UCSD-AML1 (cell line): ENCODE measurements around the gene CDH23.

Experiments
- DNase-seq: peaks from one replicate; lab custom pipeline; 2025; ENCODE audit not compliant: unreplicated experiment; lab: John Stamatoyannopoulos, UW

The CDH23 gene

DNA sequence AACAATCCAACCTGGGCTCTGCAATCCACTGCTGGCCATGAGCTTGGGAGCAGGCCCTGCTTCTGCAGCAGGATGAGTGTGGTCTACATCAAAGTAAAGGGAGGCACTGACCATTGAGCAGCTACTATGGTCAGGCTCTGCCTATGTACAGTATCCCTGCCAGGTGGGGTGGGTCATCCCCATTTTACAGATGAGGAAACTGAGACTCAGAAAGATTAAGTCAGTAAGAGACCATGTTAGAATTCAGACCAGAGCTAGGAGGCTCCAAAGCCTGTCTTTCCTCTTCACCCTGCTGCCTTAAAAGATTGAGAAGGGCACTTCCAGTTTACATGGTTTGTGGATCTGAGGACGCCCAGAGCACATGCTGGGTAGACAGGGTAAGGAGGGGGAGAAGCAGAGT is 27.1 kb upstream of the CDH23 start:
- DNase-seq = no peak

DNA sequence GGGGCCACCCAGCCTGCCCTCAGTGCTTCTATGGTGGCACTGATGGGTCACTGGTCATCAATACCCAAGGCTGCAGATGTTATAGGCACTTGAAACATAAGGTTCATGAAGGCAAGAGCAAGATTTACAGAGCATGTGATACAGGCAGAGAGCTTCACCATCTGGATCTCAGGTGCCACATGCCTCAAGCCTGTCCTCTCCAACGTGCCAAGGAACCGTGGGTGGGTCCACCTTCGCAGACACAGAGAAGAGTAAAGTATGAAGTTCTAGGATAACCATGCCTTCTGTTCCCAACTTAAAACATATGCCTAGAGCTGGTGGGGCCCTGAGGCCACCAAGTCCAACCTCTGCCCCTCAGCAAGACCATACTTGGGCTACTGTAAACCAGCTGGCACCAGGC is 26.7 kb upstream of the CDH23 start:
- DNase-seq = no peak

GRCh38 chr10:71371750-71372166 is 25.0 kb upstream of the CDH23 start:
- peak; percentile 39 for DNase-seq

DNA sequence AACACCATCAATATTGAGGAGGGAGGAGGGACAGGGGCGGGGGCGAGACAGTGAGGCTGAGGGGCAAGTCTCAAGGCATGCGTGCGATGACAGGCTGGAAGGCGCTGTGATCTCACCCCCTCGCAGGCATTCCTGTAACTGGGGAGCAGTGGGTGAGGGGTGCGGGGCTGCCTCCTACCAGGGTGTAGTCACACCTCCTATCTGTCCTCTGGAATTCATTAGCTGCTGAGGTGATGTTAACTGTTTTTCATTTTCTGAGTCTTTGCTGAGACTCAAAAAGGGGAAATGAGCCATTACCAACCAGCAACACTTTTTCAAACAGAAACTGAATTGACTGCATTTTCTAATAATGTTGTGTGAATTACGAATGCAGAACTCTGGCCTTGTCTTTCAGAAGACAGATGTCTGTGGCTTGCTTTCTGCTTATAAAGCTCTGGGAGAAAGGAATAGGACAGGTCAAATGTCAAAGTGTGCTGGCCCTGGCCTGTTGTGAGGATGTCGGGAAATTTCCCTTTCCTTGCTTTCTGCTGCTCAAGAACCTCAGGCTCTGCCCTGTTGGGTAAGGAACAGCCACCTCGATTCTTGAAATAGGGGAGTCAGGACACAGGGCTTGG is 23.7 kb upstream of the CDH23 start:
- no peak for DNase-seq

- no peak for DNase-seq
Measured at GRCh38 chr10:71374481-71375233, 22.1 kb upstream of the CDH23 start.

DNA sequence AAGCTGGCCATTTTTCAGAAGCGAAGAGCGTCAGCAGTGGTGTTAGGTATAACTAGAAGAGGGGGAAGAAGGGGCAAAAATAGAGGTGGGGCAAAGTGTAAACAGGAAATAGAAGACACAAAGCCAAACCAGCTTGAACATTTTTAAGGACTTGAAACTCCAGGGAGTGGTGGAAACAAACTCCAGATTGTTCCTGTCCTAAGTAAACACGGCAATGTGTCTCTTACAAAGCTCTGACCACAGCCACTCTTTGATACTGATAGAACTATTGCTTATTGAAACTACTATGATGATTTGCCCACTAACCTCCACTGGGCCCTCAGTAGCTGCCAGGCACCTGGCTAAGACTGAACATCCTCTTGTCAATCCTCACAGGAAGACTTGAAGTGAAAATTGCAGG is 20.8 kb upstream of the CDH23 start:
- DNase-seq = no peak

DNA sequence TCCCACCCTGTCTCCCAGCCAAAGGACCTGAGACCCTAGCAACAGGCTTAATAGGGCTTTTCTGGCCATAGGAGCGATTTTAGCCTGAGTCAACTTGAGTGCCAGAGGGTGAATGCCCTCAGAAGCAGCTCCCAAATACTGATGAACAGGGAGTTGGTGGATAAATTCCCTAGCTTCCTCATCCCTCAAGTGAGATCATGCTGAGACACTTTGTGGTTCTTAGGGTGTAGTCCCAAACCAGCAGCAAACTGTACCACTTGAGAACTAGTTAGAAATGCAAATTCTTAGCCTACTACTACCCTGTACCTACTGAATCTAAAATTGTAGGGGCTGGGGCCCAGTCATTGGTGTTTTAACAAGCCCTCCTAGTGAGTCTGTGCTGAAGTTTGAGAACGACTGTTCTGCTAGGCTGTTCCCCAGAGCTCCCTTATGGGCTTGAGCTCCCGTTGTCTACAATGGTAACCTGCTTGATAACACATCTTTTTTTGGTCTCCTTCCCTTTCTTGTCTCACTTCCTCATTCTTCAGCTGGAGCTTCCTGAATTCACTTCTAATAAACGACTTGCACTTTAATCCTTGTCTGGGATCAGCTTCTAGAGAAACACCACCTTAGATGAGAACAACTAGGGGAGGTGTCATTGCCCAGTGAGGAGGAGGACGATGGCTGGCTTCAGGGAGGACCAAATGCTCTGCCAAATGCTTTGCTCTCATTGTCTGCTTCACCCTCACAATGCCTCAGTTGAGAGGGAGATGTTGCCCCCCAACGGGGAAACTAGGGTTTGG is 18.2 kb upstream of the CDH23 start:
- DNase-seq = no peak

DNA sequence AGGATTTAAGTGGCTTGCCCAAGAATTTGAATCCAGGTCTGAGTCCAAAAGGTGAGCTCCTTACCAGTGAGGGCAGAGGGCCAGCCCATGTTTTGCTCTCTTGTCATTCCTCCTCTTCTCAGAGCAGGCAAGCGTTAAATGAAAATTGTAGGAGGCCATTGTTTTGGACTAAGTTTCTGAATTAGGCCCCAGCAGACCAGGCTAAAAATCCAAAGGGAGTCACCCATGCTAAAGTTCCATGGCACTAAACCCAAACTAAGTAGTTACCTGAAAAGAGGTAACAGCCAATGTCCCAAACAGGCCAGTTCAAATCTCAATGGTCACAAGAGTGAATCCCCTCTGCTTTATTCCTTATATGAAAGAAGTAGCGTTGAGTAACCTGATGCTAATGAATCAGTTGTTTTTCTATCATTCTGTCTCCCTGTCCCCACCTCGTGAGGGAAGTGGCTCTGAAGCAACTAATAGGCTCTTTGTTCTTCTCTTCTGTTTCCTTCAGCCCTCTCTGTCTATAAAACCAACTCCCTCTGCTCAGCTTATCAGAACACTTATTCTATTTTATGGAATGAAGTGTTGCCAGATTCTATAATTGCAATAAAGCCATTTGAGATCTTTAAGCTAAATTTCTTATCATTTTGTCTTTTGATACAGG is 17.5 kb upstream of the CDH23 start:
- no peak for DNase-seq

GRCh38 chr10:71380841-71381240 is 15.9 kb upstream of the CDH23 start:
- DNase-seq = no peak

- DNase-seq = no peak
Measured at GRCh38 chr10:71381611-71382010, 15.1 kb upstream of the CDH23 start.

DNA sequence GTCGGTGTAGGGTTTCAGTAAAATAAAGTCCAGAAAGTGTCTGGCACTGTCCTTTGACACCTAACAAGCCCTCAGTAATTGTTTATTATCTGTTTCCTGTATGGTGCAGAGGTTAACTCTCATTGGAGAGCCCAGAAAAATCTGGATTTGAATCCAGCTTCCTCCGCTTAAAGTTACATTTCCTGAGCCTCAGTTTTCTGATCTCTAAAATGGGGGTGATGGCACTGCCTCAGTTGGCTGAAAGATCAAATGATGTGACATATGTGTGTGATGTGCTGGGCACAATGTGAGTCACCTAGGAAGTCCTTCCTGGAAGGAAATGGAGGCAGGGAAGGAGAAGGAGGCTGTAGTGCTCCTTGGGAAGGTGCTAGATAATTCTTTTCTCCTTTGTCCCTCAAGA is 14.7 kb upstream of the CDH23 start:
- DNase-seq = no peak

GRCh38 chr10:71382757-71383156 is 14.0 kb upstream of the CDH23 start:
- no peak for DNase-seq

DNA sequence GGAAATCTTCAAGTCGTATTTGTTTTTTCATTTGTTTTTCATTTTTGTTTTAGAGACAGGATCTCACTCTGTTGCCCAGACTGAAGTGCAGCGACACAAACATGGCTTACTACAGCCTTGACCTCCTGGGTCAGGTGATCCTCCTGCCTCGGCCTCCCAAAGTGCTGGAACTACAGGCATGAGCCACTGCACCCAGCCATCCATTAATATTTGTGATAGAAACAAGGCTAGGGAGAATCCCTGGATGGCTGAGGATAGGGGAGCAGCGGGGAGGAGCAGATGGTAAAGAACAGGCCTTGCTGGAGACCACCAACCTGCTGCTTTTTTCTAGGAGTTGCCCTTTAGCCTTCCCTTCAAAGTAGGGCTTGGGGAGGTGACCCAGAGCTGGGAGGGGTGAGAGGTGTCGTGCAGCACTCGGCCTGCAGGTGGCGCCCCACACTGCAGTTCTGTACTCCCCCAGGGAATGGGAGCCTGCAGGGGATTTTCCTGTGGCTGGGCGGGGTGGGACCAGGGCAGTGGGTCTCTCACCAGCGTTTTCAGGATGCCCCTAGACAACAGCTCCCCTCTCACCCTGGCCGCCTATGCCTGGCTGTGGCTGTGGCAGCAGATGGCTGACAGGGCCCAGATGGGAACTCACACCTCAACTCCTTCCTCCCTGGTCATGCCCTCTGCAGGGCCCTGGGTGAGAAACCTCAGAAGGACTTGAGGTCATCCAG is 12.6 kb upstream of the CDH23 start:
- DNase-seq = peak; percentile 81

- DNase-seq = no peak
Measured at GRCh38 chr10:71388171-71388570, 8.5 kb upstream of the CDH23 start.

- no peak for DNase-seq
Measured at GRCh38 chr10:71388583-71389310, 8.0 kb upstream of the CDH23 start.

DNA sequence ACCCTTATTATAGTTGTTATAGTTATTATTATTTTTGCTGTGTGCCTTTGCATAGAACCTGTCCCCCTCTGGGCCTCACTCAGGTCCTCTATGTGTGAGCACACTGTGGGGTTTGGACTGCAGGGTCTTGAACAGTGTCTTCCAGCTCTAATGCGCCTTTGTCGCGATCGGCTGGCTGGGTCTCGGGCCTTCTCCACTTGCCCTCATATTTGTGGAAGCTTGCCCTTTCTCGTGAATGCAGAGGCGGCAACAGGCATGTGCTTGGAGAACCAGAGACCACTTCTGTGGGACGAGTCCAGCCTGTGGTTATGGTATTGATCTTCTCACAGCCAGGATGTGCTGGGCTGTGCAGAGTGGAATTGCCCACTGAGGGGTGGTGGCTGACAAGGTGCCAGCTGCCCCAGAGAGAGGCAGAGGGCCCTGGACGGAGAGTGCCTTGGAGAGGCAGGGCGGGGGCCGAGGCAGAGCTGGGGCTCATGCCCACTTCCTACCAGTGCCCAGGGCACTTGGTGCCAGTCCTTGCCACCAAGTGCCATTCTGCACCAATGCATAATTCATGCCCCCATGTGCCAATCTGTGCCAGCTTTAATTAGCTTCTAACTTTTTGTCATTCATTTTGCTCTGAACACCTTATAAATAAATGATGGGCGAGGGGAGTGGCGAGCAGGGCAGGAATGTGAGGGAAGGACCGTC is 6.8 kb upstream of the CDH23 start:
- DNase-seq = no peak

DNA sequence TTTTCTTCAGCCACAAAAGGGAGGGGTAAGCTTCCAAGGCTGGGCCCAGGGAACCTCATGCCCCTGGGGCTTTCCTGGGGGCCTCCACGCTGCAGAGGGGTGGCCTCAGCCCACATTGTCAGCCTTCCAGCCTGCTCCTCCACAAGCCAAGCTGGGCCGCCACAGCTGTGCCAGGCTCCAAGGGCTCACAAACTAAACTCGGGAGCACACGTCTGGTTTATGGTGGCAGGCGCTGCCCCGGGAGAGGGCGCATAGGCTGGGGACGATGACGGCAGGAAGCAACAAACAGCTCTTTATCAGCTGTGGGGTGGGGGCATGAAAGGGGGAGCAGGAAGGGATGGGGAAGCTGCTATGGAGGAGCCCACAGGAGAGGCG is 6.3 kb upstream of the CDH23 start:
- DNase-seq = peak; percentile 59

DNA sequence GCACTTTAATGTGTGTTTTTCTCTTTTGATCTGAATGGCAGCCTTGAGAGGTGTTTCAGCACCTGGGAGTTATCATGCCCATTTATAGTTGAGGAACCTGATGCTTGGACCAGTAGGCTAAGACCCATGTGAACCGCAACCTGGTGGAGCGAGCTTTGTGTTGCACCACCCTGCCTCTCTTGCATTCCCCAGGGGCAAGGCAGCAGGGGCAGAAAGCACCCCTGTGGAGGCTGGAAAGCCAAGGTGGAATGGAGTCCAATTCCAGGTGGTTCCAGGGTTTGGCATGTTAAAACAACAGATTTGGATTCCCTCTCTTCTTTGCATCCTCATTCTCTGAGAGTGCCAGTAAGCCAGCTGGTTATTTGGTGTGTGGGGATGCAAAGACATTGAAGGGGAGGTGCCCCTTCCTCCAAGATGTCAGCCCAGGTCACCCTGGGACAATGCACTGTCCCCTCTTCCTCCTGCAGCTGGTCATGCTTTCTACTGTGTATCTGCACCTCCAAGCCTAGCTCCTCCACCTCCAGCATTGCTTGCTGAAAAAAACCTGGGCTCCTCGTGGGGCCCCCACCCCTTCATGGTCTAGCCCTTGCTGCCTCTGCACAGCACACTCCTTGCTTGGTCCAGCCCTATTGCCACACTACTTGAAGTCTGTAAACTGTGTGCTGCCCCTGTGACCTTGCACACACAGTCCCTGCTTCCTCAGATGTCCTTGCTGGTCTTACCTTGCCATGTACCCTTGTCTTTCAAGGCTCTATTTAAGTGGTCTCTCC is 5.6 kb upstream of the CDH23 start:
- DNase-seq = no peak

DNA sequence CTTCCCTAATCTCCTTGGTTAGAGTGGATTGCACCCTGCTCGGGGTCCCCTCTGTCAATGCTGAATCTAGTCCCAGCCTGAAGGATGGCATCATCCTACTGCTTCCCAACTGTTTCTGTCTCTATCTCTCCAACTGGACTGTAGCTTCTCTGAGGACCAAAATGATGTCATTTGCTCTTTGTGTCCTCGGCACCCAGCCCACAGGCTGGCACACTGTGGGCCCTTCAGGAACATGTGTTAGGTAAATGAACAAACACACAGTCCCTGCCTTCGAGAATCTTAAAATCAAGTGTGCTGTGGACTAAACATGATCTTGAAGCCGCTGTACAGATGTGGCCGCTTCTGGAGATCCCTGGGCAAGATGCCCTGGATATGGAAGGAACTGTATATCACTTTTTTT is 5.0 kb upstream of the CDH23 start:
- DNase-seq = no peak
